Stimulated activated memory B cell treated with anti-CD40 and anti-IgM and Interleukin-4, amounts not matched to agents 10 μg/mL and 1 μg/mL and 100 μg/mL, for 72 hours (primary cell): ENCODE data around the gene RFC3.
"Not testable (repeated sequence)": the region's sequence is repeated elsewhere in the genome, so short reads cannot be mapped to it uniquely, and the experiment has no call there.

Experiments
- ATAC-seq: fragments of 150-1000 bp; cut with Tn5 transposase; 2 replicates; pipeline ENCODE4 v1.10.0; 2021
- H3K27ac Mint-ChIP-seq: one replicate; pipeline ENCODE4 v1.8.0; 2022; ENCODE audit warnings: mild to moderate bottlenecking, mixed read lengths
- H3K27me3 Mint-ChIP-seq: one replicate; pipeline ENCODE4 v1.8.0; 2022; ENCODE audit warnings: mixed read lengths
- H3K36me3 Mint-ChIP-seq: one replicate; pipeline ENCODE4 v1.8.0; 2022; ENCODE audit warnings: mixed read lengths
- H3K4me1 Mint-ChIP-seq: one replicate; pipeline ENCODE4 v1.8.0; 2022; ENCODE audit warnings: mixed read lengths
- H3K4me3 Mint-ChIP-seq: one replicate; pipeline ENCODE4 v1.8.0; 2022; ENCODE audit warnings: mild to moderate bottlenecking, moderate library complexity, mixed read lengths
- H3K9me3 Mint-ChIP-seq: one replicate; pipeline ENCODE4 v1.8.0; 2022; ENCODE audit warnings: mixed read lengths

RFC3 gene

GRCh38 chr13:33796095-33796494, 21.9 kb upstream of the RFC3 start:
- no peak for ATAC-seq
- Mint-ChIP-seq H3K27ac (no peak overlapping the region), H3K27me3 (peaks cover 9% of the 10 kb centered on the region), H3K36me3 (no peaks in the 10 kb centered on the region), H3K4me1 (peaks cover 7% of the 10 kb centered on the region), H3K9me3 (peaks cover 8% of the 10 kb centered on the region), H3K4me3 (no peak overlapping the region)

GRCh38 chr13:33797622-33798021, 20.3 kb upstream of the RFC3 start:
- H3K4me3 Mint-ChIP-seq: no peak overlapping the region
- no peak overlapping the region for H3K27ac Mint-ChIP-seq
- H3K9me3 Mint-ChIP-seq: peaks cover under 1% of the 10 kb centered on the region
- H3K4me1 Mint-ChIP-seq: no peaks in the 10 kb centered on the region
- H3K27me3 Mint-ChIP-seq: peaks cover 16% of the 10 kb centered on the region
- no peaks in the 10 kb centered on the region for H3K36me3 Mint-ChIP-seq
- ATAC-seq: no peak

GRCh38 chr13:33798023-33798422, 19.9 kb upstream of the RFC3 start:
- no peak for ATAC-seq
- no peak overlapping the region for H3K4me3 Mint-ChIP-seq
- H3K27me3 Mint-ChIP-seq: peaks cover 19% of the 10 kb centered on the region
- no peaks in the 10 kb centered on the region for H3K4me1 Mint-ChIP-seq
- H3K36me3 Mint-ChIP-seq: no peaks in the 10 kb centered on the region
- no peaks in the 10 kb centered on the region for H3K9me3 Mint-ChIP-seq
- H3K27ac Mint-ChIP-seq: no peak overlapping the region

GRCh38 chr13:33799950-33800592, 17.9 kb upstream of the RFC3 start:
- Mint-ChIP-seq H3K9me3 (no peaks in the 10 kb centered on the region), H3K4me1 (no peaks in the 10 kb centered on the region), H3K27ac (no peak overlapping the region), H3K4me3 (no peak overlapping the region), H3K36me3 (no peaks in the 10 kb centered on the region), H3K27me3 (peaks cover 19% of the 10 kb centered on the region)
- no peak for ATAC-seq

- Mint-ChIP-seq H3K4me1 (no peaks in the 10 kb centered on the region), H3K36me3 (no peaks in the 10 kb centered on the region), H3K27me3 (peaks cover 19% of the 10 kb centered on the region), H3K4me3 (no peak overlapping the region), H3K27ac (no peak overlapping the region), H3K9me3 (no peaks in the 10 kb centered on the region)
- no peak for ATAC-seq
These were observed 17.2 kb upstream of the RFC3 start for GRCh38 chr13:33800646-33801186.

GRCh38 chr13:33806470-33807248, 11.3 kb upstream of the RFC3 start:
- peaks cover 9% of the 10 kb centered on the region for H3K27me3 Mint-ChIP-seq
- no peak overlapping the region for H3K27ac Mint-ChIP-seq
- H3K4me1 Mint-ChIP-seq: peaks cover 4% of the 10 kb centered on the region
- H3K36me3 Mint-ChIP-seq: no peaks in the 10 kb centered on the region
- H3K9me3 Mint-ChIP-seq: no peaks in the 10 kb centered on the region
- no peak overlapping the region for H3K4me3 Mint-ChIP-seq
- ATAC-seq: no peak

GRCh38 chr13:33812829-33813228, 5.1 kb upstream of the RFC3 start:
- not testable (repeated sequence) for ATAC-seq

GRCh38 chr13:33815011-33815550, 2.9 kb upstream of the RFC3 start:
- no peaks in the 10 kb centered on the region for H3K36me3 Mint-ChIP-seq
- peaks cover 18% of the 10 kb centered on the region for H3K4me1 Mint-ChIP-seq
- H3K27me3 Mint-ChIP-seq: no peaks in the 10 kb centered on the region
- no peak for ATAC-seq
- H3K9me3 Mint-ChIP-seq: no peaks in the 10 kb centered on the region
- no peak overlapping the region for H3K4me3 Mint-ChIP-seq
- no peak overlapping the region for H3K27ac Mint-ChIP-seq

More at GRCh38 chr13:33812829-33813228, 5.1 kb upstream of the RFC3 start:
- H3K9me3 Mint-ChIP-seq, H3K4me1 Mint-ChIP-seq, H3K36me3 Mint-ChIP-seq, H3K4me3 Mint-ChIP-seq, H3K27ac Mint-ChIP-seq, H3K27me3 Mint-ChIP-seq: not testable (repeated sequence)

GRCh38 chr13:33816912-33817311, 1.0 kb upstream of the RFC3 start:
- Mint-ChIP-seq H3K4me1 (peaks cover 18% of the 10 kb centered on the region), H3K36me3 (peaks cover 10% of the 10 kb centered on the region), H3K9me3 (no peaks in the 10 kb centered on the region), H3K27me3 (no peaks in the 10 kb centered on the region), H3K4me3 (no peak overlapping the region), H3K27ac (no peak overlapping the region)
- no peak for ATAC-seq

GRCh38 chr13:33817513-33817900, 442 bp upstream of the RFC3 start:
- Mint-ChIP-seq H3K9me3 (no peaks in the 10 kb centered on the region), H3K4me1 (peaks cover 18% of the 10 kb centered on the region), H3K36me3 (peaks cover 11% of the 10 kb centered on the region), H3K4me3 (peak overlapping the region; percentile 95), H3K27ac (peak overlapping the region; percentile 92), H3K27me3 (no peaks in the 10 kb centered on the region)
- peak; percentile 11 for ATAC-seq

- ATAC-seq: no peak
- no peaks in the 10 kb centered on the region for H3K9me3 Mint-ChIP-seq
- H3K27me3 Mint-ChIP-seq: no peaks in the 10 kb centered on the region
- no peak overlapping the region for H3K4me3 Mint-ChIP-seq
- no peak overlapping the region for H3K27ac Mint-ChIP-seq
- H3K36me3 Mint-ChIP-seq: peaks cover 60% of the 10 kb centered on the region
- no peaks in the 10 kb centered on the region for H3K4me1 Mint-ChIP-seq
These were observed 7.1 kb downstream of the RFC3 start for GRCh38 chr13:33825083-33825482.

GRCh38 chr13:33827139-33827538, 9.2 kb downstream of the RFC3 start:
- ATAC-seq: no peak
- Mint-ChIP-seq H3K27me3 (no peaks in the 10 kb centered on the region), H3K36me3 (peaks cover 60% of the 10 kb centered on the region), H3K9me3 (no peaks in the 10 kb centered on the region), H3K4me3 (no peak overlapping the region), H3K4me1 (no peaks in the 10 kb centered on the region), H3K27ac (no peak overlapping the region)

GRCh38 chr13:33828431-33829129, 10.6 kb downstream of the RFC3 start:
- no peak overlapping the region for H3K4me3 Mint-ChIP-seq
- ATAC-seq: no peak
- peaks cover 53% of the 10 kb centered on the region for H3K36me3 Mint-ChIP-seq
- no peaks in the 10 kb centered on the region for H3K4me1 Mint-ChIP-seq
- no peaks in the 10 kb centered on the region for H3K9me3 Mint-ChIP-seq
- no peak overlapping the region for H3K27ac Mint-ChIP-seq
- no peaks in the 10 kb centered on the region for H3K27me3 Mint-ChIP-seq

- Mint-ChIP-seq H3K4me3 (no peak overlapping the region), H3K4me1 (no peaks in the 10 kb centered on the region), H3K36me3 (peaks cover 72% of the 10 kb centered on the region), H3K9me3 (no peaks in the 10 kb centered on the region), H3K27me3 (no peaks in the 10 kb centered on the region), H3K27ac (no peak overlapping the region)
- no peak for ATAC-seq
These were observed 14.9 kb downstream of the RFC3 start for GRCh38 chr13:33832872-33833271.

GRCh38 chr13:33838647-33839046, 20.7 kb downstream of the RFC3 start:
- no peaks in the 10 kb centered on the region for H3K27me3 Mint-ChIP-seq
- ATAC-seq: no peak

More at GRCh38 chr13:33838647-33839046, 20.7 kb downstream of the RFC3 start:
- Mint-ChIP-seq H3K4me1 (no peaks in the 10 kb centered on the region), H3K27ac (no peak overlapping the region), H3K36me3 (peaks cover 68% of the 10 kb centered on the region), H3K4me3 (no peak overlapping the region), H3K9me3 (no peaks in the 10 kb centered on the region)
